Parathyroid adenoma (tissue), 2 donors: ENCODE results near the gene GPATCH2L.

Experiments used
- H2AFZ ChIP-seq: fragments of 300-600 bp; sonication (generic); one replicate; pipeline ENCODE4 v1.7.0; 2017; ENCODE audit warnings: antibody characterized with exemption, mild to moderate bottlenecking
- H3K27ac ChIP-seq: fragments of 300-600 bp; sonication (generic); one replicate; pipeline ENCODE4 v1.7.0; 2017
- H3K27me3 ChIP-seq: fragments of 300-600 bp; sonication (generic); one replicate; pipeline ENCODE4 v1.7.0; 2017; ENCODE audit warnings: low read length; ENCODE audit not compliant: control insufficient read depth, insufficient read depth
- H3K36me3 ChIP-seq: fragments of 300-600 bp; sonication (generic); one replicate; pipeline ENCODE4 v1.7.0; 2017; ENCODE audit warnings: low read length; ENCODE audit not compliant: control insufficient read depth, insufficient read depth
- H3K4me1 ChIP-seq: fragments of 300-600 bp; sonication (generic); one replicate; pipeline ENCODE4 v1.7.0; 2017; ENCODE audit warnings: control low read depth
- H3K4me2 ChIP-seq: fragments of 300-600 bp; sonication (generic); one replicate; pipeline ENCODE4 v1.7.0; 2017; ENCODE audit warnings: low read length
- H3K4me3 ChIP-seq: fragments of 300-600 bp; sonication (generic); one replicate; pipeline ENCODE4 v1.7.0; 2017; ENCODE audit warnings: low read depth, low read length
- H3K79me2 ChIP-seq: fragments of 300-600 bp; sonication (generic); one replicate; pipeline ENCODE4 v1.7.0; 2017; ENCODE audit warnings: control low read depth
- H3K9ac ChIP-seq: fragments of 300-600 bp; sonication (generic); one replicate; pipeline ENCODE4 v1.7.0; 2017; ENCODE audit warnings: mild to moderate bottlenecking
- H3K9me3 ChIP-seq: fragments of 300-600 bp; sonication (generic); one replicate; pipeline ENCODE4 v1.7.0; 2017; ENCODE audit warnings: low read length; ENCODE audit not compliant: control insufficient read depth
- CTCF ChIP-seq: fragments of 300-600 bp; sonication (generic); IDR thresholded peaks from one replicate; pipeline ENCODE4 v1.7.0; 2017; ENCODE audit warnings: antibody characterized with exemption, mild to moderate bottlenecking
- donor health status: primary hyperparathyroidism.

GPATCH2L gene

DNA sequence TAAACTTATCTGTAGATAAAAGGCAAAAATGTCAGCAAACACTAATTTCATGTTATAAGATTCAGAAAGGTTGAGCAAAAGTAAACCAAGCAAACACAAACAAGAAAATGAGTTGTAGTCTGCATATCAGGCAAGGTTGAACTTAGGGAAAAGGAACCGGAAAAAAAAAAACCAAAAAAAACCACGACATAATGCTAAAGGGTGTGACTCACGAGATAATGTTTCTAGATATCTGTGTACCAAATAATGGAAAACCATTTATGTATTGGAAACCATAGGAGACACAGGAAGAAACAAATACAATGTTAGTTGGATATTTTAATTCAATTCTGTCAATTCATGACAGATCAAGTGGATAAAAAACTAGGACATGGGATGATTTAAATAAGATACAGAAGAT is 60.5 kb downstream of the GPATCH2L start:
- H3K9me3 ChIP-seq = peaks cover 3% of the 10 kb centered on the region
- no peaks in the 10 kb centered on the region for H3K27me3 ChIP-seq
- TF ChIP-seq CTCF = no peak
- H3K27ac ChIP-seq = no peak overlapping the region
- H3K4me3 ChIP-seq = no peak overlapping the region
- H3K4me2 ChIP-seq = no peak overlapping the region
- H3K79me2 ChIP-seq = no peaks in the 10 kb centered on the region
- no peaks in the 10 kb centered on the region for H3K36me3 ChIP-seq
- H2AFZ ChIP-seq = no peak overlapping the region
- H3K4me1 ChIP-seq = no peaks in the 10 kb centered on the region
- H3K9ac ChIP-seq = no peak overlapping the region

DNA sequence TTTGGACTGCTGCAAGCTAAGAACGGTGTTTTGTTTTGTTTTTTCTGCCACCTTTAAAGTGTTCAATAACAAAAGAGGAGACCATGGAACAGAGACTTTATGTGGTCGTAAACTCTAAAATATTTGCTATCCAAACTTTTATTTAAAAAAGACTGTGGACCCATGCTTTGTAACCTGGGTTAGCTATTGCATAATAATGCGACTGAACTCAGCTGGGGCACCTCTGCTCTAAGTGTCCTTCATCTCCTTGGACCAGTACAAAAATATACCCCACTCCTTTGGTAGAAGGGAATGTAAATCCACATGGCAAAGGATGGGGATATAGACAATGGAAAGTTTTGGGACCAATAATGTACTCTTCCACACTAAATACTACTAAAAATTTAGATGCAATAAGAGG is 65.5 kb downstream of the GPATCH2L start:
- no peak overlapping the region for H3K27ac ChIP-seq
- H3K36me3 ChIP-seq = no peaks in the 10 kb centered on the region
- H3K4me3 ChIP-seq = no peak overlapping the region
- H3K9ac ChIP-seq = no peak overlapping the region
- H3K9me3 ChIP-seq = peaks cover 3% of the 10 kb centered on the region
- H3K4me2 ChIP-seq = no peak overlapping the region
- no peaks in the 10 kb centered on the region for H3K79me2 ChIP-seq
- no peak for TF ChIP-seq CTCF
- no peaks in the 10 kb centered on the region for H3K4me1 ChIP-seq
- no peaks in the 10 kb centered on the region for H3K27me3 ChIP-seq
- H2AFZ ChIP-seq = no peak overlapping the region

DNA sequence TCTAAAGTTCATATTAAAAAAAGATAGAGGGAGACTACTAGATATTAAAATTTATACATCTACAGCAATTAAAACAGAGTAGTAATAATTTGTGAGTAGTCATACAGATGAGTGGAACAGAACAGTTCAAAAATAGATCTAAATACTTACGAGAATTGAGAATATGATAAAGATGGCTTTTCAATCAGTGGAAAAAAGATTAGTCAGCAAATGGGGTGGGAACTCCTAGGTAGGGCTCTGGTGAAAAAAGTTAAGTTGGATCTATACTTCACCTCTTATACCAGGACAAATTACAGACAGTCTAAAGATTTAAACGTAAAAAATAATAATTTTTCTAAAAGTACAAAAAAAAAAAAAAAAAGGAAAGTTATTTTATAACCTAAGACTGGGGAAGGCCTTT is 66.9 kb downstream of the GPATCH2L start:
- Histone ChIP-seq H3K4me2 (no peak overlapping the region), H2AFZ (no peak overlapping the region), H3K9ac (no peak overlapping the region), H3K4me1 (no peaks in the 10 kb centered on the region), H3K36me3 (no peaks in the 10 kb centered on the region), H3K79me2 (no peaks in the 10 kb centered on the region), H3K4me3 (no peak overlapping the region), H3K27me3 (no peaks in the 10 kb centered on the region), H3K9me3 (peaks cover 2% of the 10 kb centered on the region), H3K27ac (no peak overlapping the region)
- TF ChIP-seq CTCF = no peak

GRCh38 chr14:76219873-76220272 is 68.2 kb downstream of the GPATCH2L start:
- TF ChIP-seq CTCF = no peak

GRCh38 chr14:76227450-76228050 is 75.8 kb downstream of the GPATCH2L start:
- Histone ChIP-seq H3K27ac (no peak overlapping the region), H3K4me1 (no peaks in the 10 kb centered on the region), H3K9me3 (no peaks in the 10 kb centered on the region), H3K4me2 (no peak overlapping the region), H3K79me2 (no peaks in the 10 kb centered on the region), H3K4me3 (no peak overlapping the region), H3K27me3 (no peaks in the 10 kb centered on the region), H2AFZ (no peak overlapping the region), H3K36me3 (no peaks in the 10 kb centered on the region), H3K9ac (no peak overlapping the region)
- no peak for TF ChIP-seq CTCF

More at GRCh38 chr14:76219873-76220272, 68.2 kb downstream of the GPATCH2L start:
- Histone ChIP-seq H3K27me3 (no peaks in the 10 kb centered on the region), H3K79me2 (no peaks in the 10 kb centered on the region), H3K36me3 (no peaks in the 10 kb centered on the region), H3K9ac (no peak overlapping the region), H3K9me3 (no peaks in the 10 kb centered on the region), H2AFZ (no peak overlapping the region), H3K27ac (no peak overlapping the region), H3K4me2 (no peak overlapping the region), H3K4me3 (no peak overlapping the region), H3K4me1 (no peaks in the 10 kb centered on the region)
